GM21515 (cell line): ENCODE results near the gene CCIN.
"Not testable (repeated sequence)": the region's sequence is repeated elsewhere in the genome, so short reads cannot be mapped to it uniquely, and the experiment has no call there.

ENCODE experiments used
- ATAC-seq: cut with Tn5 transposase; IDR thresholded peaks from one replicate; pipeline ENCODE4 v1.9.1; 2021; ENCODE audit not compliant: unreplicated experiment

The CCIN gene

DNA sequence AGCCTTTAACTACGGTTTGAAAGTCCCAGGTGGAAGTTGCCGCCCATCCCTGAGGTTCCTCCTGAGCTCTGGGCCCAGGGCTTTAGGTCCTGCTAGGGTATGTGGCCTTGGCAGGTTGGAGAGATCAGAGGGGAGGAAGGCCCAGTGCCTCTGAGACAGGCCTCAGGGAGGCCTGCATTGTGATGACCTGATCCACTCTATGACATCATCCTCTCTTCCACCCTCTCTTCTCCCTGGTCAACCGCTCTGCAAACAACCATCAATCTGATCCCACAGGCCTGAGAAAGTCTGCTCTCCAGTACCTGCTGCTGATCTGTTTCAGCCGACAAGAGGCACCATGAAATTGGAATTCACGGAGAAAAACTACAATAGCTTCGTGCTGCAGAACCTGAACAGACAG is at the start of gene CCIN:
Gene CCIN (plus strand): TSS at position 223 of the 400 bp plus-strand sequence. CDS start 115 bp downstream, at position 338.
- ATAC-seq = no peak

GRCh38 chr9:36119476-36119875 is 49.7 kb upstream of the CCIN start:
- no peak for ATAC-seq

- no peak for ATAC-seq
Observed at GRCh38 chr9:36120705-36121104, 48.5 kb upstream of the CCIN start.

DNA sequence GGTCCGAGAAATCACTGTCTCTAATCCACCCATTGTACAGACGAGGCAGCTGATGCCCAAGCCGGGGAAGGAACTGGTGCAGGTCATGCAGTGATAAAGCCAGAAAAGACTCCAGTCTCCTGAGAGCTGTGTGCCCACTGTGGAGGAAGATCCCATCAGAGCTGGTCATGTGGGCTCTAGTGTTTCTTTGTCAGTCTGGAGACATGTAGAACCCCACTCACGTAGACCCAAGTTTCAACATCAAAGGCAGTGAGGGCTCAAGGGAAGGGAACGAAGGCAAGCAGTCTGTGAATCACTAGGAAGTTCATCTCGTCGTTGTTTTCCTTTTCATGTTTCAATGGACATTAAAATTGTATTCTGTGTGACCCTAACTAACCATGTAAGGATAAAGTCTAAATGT is 47.2 kb upstream of the CCIN start:
- ATAC-seq = no peak

- no peak for ATAC-seq
Observed at GRCh38 chr9:36123515-36123914, 45.7 kb upstream of the CCIN start.

DNA sequence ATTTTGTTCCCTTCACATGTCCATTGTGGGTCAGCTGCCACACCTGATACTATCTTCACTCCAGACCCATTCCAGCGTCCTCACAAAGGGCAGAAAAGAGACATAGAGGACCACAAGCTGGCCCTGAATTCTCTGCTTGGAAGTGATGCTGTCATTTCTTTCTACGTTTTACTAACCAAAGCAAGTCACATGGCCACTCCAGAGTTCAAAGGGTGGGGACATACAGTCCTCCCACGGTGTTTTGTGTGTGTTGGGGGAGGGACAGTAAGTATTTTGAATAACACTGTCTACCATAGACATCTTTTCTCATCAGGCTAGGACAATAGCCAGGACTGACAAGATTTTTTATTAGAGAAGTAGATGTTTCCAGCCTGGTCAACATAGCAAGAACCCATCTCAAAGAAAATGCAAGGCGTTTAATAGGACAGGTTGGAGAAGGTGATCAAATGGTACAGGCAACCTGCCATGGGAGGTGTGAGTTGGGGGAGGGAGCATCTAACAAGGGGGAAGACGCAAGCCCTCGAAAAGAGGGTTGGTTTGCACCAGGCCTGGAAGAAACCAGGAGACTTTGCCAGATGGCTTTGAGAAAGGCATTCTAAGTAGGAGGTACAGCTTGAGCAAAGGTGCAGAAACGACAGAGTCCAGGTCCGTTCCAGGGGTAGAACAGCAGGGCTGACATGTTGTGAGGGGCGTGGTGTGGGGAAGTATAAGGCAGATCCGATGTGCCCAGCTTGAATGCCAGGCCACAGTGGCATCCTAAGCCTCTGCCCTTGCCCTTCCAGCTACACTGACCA is 43.9 kb upstream of the CCIN start:
- no peak for ATAC-seq

DNA sequence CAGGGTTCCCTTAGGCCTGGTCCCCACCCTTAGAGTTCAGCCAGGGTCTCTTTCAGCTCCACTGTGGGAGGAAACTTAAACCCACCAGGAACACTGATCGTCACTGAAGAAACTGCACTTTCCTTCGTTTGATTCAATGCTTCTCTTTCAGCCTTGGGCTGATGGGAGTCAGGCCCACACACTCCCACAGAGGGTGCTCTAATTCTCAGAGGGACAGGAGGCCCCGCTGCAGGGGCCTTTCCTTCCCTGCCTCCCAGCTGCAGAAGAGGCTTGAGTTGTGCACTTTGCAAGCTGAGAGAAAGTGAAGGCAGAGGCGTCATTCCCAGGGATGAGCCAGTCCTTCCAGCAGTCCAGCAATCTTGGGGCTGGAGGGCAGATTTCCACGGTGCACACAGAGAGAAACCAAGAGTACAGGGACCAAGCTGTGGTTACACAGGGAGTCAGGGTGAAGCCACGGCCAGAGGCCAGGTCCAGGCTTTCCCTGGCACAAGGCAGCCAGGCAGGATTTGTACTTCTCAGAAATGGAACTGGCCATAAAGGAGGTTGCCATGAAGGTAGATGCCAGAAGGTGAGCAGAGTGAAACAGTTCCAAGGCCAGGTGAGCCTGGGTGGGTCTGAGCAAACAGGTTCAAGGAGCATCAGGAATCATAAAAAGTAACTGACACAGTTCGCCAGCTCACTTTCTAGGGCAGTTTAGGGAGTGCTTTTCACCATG is 43.0 kb upstream of the CCIN start:
- no peak for ATAC-seq

- no peak for ATAC-seq
Observed at GRCh38 chr9:36127652-36128244, 41.4 kb upstream of the CCIN start.

GRCh38 chr9:36128349-36128748 is 40.8 kb upstream of the CCIN start:
- ATAC-seq = no peak

GRCh38 chr9:36129139-36129538 is 40.0 kb upstream of the CCIN start:
- ATAC-seq = no peak

GRCh38 chr9:36131666-36132065 is 37.5 kb upstream of the CCIN start:
- not testable (repeated sequence) for ATAC-seq

DNA sequence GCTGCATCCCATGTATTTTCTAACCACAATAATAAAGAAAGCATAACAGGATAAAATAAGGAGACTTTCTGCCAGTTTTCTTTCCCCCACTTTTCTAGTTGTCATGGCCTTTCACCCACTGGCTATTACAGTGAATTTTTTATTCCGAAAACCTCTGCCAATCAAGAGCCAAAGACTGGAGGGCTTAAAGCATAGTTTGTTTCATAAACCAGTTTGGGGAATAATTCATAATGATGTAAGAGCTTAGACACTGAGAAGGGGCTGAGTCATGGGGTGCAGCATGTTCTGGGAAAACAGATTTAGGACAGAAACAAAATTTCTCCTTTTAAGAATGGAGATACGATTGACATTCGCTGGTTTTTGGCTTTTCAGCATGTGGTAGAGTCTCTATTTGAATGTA is 37.1 kb upstream of the CCIN start:
- ATAC-seq = no peak

DNA sequence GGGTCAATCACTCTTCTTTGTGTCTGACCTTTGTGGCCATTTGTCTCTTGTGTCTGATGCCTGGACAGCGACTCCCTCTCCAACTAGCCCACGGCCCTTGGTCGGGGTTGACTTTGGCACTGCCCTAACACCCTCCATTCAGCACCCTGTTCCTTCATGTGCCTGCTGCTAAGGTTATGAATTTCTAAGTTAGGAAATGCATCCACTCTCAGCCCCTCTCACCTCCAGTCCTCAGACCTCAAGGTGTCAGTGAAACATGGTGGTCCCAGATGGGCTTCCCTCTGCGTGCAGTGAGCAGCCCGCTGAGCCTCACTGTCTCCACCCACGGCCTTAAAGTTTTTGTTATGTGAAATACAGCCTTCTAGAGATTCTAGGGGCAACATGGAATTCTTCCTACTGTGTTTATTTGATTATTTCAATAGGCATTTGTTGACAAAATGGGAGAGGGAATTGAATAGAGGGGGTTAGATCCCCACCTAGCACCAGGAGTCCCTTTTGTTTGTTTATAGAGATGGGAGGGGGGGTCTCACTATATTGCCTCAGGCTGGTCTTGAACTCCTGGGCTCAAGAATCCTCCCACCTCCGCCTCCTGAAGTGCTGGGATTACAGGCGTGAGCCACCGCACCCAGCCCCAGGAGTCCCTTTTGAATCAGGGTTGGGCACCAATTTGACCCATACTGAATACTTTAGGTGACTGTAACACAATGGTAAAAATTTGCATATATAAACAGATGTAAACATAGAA is 34.3 kb upstream of the CCIN start:
- ATAC-seq = no peak

- no peak for ATAC-seq
Observed at GRCh38 chr9:36135741-36136271, 33.4 kb upstream of the CCIN start.

DNA sequence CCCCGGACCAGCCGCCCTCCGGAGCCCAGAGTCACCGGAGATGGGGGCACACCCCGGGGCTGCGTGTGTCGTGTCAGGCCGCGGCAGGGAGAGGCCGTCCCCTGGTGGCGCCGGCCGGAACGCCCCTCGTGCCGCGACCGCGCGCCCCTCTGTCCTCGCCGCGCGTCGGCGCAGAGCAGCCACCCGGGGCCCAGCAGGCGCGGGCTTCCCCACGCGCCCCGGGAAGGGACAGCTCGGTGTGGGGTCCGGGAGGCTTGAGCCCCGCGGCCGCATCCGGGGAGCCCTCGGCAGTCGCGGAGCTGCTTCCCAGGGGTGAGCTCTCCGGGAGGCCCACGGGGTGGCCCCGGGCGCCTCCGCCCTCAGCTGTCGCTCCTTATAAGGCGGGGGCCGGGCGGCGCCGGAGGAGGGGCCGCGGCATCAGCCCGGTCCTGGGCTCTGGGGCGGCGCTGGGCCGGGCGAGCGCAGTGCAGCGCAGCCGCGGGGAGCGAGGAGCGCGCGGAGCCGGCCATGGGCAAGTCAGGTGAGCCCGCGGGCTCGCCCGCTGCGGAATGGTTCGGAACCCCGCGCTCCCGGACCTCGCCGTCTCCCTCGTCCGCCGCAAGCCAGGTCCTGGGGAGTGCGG is 32.8 kb upstream of the CCIN start, which contains the start of gene GLIPR2:
Gene GLIPR2 (plus strand): TSS at position 462 of the 622 bp plus-strand sequence. CDS start 46 bp downstream, at position 508.
- peak; percentile 91 for ATAC-seq

- ATAC-seq = peak; percentile 46
Observed at GRCh38 chr9:36136894-36137391, 32.2 kb upstream of the CCIN start.

DNA sequence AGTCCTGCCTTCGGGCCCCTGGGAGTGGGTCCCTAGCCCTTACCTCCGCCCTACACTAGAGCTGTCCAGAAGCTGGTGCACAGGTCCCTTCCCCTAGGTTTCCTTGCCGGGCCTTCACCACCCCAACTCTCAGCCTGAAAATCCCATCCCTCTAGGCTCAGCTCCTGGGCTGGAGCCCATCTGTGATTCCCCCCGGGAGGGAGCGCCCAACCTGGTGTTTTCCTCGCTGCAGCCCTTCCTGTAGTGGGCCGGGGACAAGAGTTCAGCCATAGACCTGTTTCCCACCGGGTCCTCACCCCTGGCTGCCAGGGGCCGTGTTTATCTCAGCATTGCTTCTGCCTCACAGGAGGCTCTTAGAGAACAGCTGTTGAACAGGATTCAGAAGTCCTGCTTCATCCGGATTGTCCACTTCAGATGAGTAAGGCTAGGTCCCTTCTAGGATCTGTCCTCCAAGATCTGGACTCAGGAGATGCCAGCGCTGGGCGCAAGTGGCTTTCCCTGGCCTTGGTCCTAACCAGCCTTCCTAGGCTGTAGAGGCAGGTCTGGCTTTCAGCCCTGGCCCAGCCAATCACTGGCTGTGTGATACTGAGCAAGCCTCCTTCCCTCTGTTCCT is 31.7 kb upstream of the CCIN start:
- ATAC-seq = no peak

DNA sequence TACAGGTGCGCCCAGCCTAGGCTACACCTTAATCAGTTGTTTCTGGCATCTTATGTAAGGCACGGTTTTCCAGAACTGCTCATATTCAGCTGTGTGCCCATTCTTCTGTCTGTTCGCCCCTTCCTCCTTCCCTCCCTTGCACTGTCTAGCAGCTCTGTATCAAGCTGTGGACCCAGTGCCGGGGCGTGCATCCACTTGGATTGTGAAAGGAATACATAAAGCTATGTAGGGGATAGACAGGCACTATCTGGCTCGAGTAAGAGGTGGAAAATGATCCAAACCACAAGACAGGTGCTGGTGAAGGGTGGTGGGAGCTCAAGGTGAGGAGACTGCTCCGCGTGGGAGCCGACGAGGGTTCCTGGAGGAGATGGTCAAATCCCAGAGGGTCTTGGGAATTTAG is 30.7 kb upstream of the CCIN start:
- no peak for ATAC-seq

DNA sequence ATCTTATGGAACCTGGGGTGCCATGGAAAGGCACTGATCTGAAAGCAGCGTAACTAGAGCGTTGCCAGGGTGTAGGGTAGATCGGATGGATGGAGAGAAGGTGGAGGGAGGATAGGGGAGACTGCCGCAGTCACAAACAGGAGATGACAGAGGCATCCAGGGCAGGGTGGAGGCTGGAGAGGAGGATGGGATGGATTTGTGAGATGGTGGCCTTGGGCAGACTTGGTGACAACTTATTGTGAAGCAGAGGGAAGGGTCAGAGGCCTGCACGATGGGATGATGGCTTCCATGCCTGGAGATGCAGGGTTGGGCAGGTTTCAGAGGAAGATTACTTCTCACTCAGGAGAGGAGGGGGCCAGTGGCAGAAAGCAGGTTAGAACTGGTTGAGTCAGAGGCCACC is 30.3 kb upstream of the CCIN start:
- no peak for ATAC-seq
